ENCODE data around the gene MDM2. TPM values are rescaled to one million over a fixed set of nuclear protein-coding genes. Genes with fewer than 3 reads are reported as not detected.
"Not testable (repeated sequence)": the region's sequence is repeated elsewhere in the genome, so short reads cannot be mapped to it uniquely, and the experiment has no call there.

MDM2 gene
- total RNA-seq, 4 donors from 2014 or later: 39.5 to 84.1 (median 61.8) TPM

DNA sequence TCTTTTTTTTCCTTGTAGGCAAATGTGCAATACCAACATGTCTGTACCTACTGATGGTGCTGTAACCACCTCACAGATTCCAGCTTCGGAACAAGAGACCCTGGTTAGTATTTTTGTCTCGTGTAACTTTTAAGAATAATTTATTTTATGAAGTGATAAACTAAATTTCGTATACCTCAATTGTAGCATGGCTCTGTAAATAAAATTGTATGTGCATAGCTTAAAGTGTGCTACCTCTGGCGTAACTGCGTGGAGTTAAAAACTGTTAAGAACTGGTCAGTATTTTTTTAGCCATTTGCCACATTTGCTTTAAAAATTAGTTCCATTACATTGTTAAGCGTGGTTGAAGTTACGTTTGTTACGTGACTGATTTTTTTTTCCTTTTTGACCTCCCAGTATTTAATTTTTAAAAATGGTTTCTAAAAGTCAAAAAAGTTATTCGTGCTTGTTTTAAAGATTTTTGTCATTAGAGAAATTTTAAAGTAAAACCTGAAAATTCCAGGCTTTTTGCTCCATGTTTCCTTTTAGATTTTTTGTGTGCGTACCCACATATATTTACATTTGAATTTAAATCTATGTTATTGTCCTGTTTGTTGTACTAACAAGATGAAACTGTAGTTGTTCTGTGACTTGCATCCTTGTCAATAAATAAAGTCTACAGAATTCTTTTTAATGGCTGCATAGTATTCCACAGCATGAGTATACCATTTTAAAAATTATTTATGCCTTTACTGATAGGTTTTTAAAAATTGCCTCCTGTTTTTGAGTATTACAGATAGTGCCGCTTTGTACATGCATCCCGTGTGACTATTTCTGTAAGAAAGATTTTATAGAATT lies 1.4 kb downstream of the MDM2 start:
- peaks cover 36% of the 10 kb centered on the region for H3K4me1 ChIP-seq
- H3K9me3 ChIP-seq: no peaks in the 10 kb centered on the region
- 82% methylated on average over 12 of the region's 12 CpGs for WGBS
- H3K27ac ChIP-seq: peak overlapping the region; percentile 99
- TF ChIP-seq, protein P1, sequence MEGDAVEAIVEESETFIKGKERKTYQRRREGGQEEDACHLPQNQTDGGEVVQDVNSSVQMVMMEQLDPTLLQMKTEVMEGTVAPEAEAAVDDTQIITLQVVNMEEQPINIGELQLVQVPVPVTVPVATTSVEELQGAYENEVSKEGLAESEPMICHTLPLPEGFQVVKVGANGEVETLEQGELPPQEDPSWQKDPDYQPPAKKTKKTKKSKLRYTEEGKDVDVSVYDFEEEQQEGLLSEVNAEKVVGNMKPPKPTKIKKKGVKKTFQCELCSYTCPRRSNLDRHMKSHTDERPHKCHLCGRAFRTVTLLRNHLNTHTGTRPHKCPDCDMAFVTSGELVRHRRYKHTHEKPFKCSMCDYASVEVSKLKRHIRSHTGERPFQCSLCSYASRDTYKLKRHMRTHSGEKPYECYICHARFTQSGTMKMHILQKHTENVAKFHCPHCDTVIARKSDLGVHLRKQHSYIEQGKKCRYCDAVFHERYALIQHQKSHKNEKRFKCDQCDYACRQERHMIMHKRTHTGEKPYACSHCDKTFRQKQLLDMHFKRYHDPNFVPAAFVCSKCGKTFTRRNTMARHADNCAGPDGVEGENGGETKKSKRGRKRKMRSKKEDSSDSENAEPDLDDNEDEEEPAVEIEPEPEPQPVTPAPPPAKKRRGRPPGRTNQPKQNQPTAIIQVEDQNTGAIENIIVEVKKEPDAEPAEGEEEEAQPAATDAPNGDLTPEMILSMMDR (IDR thresholded peaks at IDR 0.05): no peak
- TF ChIP-seq POLR2A (IDR thresholded peaks at IDR 0.05) (no peak), POLR2AphosphoS5 (IDR thresholded peaks at IDR 0.05) (no peak), EP300 (IDR thresholded peaks at IDR 0.05) (no peak)
- H3K27me3 ChIP-seq: no peaks in the 10 kb centered on the region
- DNase-seq (ENCODE audit: low spot score in 2 of 2): no peak
- H3K4me3 ChIP-seq: peak overlapping the region; percentile 86
- H3K36me3 ChIP-seq: peaks cover 21% of the 10 kb centered on the region

DNA sequence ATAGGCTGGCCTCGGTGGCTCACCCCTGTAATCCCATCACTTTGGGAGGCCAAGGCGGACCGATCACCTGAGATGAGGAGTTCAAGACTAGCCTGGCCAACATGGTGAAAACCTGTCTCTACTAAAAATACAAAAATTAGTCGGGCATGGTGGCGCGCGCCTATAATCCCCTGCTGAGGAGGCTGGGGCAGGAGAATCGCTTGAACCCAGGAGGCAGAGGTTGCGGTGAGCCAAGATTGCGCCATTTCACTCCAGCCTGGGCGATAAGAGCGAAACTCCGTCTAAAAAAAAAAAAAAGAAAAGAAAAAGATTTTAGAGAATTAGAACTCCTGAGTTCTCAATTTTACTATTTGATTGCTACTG lies 2.0 kb downstream of the MDM2 start:
- H3K36me3 ChIP-seq: peaks cover 27% of the 10 kb centered on the region
- not testable (repeated sequence) for H3K4me3 ChIP-seq; H3K27ac ChIP-seq; H3K27me3 ChIP-seq; DNase-seq (ENCODE audit: low spot score in 2 of 2); H3K9me3 ChIP-seq
- WGBS: 98% methylated on average over 13 of the region's 13 CpGs
- H3K4me1 ChIP-seq: peaks cover 36% of the 10 kb centered on the region

DNA sequence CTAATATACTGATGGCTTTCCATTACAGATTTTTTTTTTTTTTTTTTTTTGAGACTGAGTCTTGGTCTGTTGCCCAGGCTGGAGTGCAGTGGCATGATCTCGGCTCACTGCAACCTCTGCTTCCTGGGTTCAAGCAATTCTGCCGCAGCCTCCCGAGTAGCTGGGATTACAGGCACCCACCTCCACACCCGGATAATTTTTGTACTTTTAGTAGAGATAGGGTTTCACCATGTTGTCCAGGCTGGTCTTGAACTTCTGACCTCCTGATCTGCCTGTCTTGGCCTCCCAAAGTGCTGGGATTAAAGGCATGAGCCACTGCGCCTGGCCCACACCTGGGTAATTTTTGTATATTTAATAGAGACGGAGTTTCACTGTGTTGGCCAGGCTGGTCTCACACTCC lies 3.6 kb downstream of the MDM2 start:
- WGBS: 80% methylated on average over 6 of the region's 6 CpGs

DNA sequence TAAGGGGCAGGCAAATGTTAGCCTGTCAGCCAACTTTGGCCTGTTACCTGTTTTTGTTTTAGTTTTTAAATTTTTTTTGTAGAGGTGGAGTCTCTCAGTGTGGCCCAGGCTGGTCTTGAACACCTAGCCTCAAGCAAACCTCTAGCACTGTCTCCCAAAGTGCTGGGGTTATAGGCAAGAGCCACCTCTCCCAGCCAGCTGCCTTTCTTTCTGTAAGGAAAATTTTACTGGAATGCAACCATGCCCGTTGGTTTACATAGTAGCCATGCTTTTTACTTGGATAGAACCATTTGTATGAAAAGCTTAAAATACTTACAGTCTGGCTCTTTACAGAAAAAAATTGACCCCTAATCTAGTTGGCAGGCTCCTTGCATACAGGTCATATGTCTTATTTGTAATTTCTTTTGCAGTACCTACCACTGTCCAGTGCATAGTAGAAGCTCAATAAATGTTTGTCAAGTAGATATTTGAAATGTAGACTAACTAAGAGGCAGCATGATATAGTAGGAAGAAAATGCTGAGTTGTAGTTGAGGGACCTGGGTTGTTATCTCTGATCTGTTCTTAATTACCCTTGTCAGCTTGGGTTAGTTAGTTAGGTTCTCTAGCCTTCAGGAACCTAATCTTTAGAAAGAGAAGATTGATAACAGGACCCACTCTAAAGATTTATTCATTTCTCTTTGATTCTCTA lies 4.7 kb downstream of the MDM2 start:
- Histone ChIP-seq H3K27ac (no peak overlapping the region), H3K9me3 (no peaks in the 10 kb centered on the region), H3K4me1 (peaks cover 36% of the 10 kb centered on the region), H3K36me3 (peaks cover 49% of the 10 kb centered on the region), H3K27me3 (no peaks in the 10 kb centered on the region), H3K4me3 (no peak overlapping the region)
- TF ChIP-seq, protein P1 (IDR thresholded peaks at IDR 0.05): no peak
- no peak for TF ChIP-seq POLR2A (IDR thresholded peaks at IDR 0.05)
- TF ChIP-seq EP300 (IDR thresholded peaks at IDR 0.05): no peak
- no peak for TF ChIP-seq POLR2AphosphoS5 (IDR thresholded peaks at IDR 0.05)
- 60% methylated on average over 1 of the region's 1 CpG for WGBS
- no peak for DNase-seq (ENCODE audit: low spot score in 2 of 2)

More for the DNA sequence above, 3.6 kb downstream of the MDM2 start:
- peaks cover 38% of the 10 kb centered on the region for H3K36me3 ChIP-seq
- not testable (repeated sequence) for H3K9me3 ChIP-seq; H3K27ac ChIP-seq; DNase-seq (ENCODE audit: low spot score in 2 of 2); H3K27me3 ChIP-seq; H3K4me3 ChIP-seq
- H3K4me1 ChIP-seq: peaks cover 43% of the 10 kb centered on the region

DNA sequence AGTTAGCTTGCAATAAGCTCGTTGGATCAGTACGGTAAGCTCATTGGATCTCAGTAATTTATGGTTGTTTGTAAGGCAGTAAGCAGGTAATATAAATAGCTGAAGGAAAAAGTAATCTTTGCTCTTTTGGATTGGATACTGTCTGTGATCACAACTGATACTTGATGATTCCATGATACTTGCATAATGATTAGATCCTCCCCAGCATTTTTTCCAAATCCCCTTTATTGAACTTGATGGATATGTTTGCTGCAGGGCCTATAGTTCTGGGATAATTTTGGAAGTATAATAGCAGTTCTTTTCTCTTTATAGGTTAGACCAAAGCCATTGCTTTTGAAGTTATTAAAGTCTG lies 5.2 kb downstream of the MDM2 start:
- Histone ChIP-seq H3K36me3 (peaks cover 53% of the 10 kb centered on the region), H3K9me3 (no peaks in the 10 kb centered on the region), H3K4me3 (no peak overlapping the region), H3K27ac (no peak overlapping the region), H3K27me3 (no peaks in the 10 kb centered on the region), H3K4me1 (peaks cover 36% of the 10 kb centered on the region)
- DNase-seq (ENCODE audit: low spot score in 2 of 2): no peak
- 47% methylated on average over 2 of the region's 2 CpGs for WGBS
- TF ChIP-seq, protein P1 (IDR thresholded peaks at IDR 0.05): no peak
- TF ChIP-seq POLR2A (IDR thresholded peaks at IDR 0.05) (no peak), POLR2AphosphoS5 (IDR thresholded peaks at IDR 0.05) (no peak), EP300 (IDR thresholded peaks at IDR 0.05) (no peak)

DNA sequence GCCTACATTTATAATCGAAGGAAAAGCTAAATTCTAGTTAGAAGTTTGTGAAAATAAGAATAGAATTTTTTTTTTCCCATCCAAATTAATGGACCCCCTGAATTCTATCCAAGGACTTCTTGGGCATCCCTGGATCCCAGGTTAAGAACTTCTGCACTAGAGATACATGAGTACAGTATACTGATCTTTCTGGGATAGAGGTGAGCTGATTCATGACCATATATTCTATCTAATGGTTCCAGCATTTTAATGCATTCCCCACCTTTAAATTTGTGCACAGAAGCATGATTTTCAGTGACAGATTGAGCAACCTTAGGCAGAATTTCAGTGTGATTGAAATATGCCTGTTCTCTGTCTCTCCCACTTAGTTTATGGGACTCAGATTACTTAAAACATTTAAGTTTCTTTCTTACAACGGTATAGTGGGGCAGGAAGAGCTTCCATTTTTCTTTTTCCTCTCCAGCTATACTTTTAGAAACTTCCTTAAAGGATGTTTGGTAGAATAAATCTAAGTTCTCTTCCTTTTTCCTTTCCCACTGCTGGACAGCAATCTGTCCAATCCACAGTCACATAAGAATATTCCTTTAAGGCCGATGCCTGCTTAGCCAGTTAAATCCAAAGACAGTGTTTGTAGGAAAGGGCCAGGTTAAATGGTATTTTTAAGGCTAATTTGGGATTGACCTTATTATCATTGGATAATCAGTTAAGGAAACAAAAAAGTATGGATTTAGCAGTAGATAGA lies 6.7 kb downstream of the MDM2 start:
- H3K4me3 ChIP-seq: no peak overlapping the region
- no peaks in the 10 kb centered on the region for H3K9me3 ChIP-seq
- WGBS: 85% methylated on average over 3 of the region's 3 CpGs
- peaks cover 29% of the 10 kb centered on the region for H3K4me1 ChIP-seq
- peaks cover 64% of the 10 kb centered on the region for H3K36me3 ChIP-seq
- TF ChIP-seq POLR2A (IDR thresholded peaks at IDR 0.05) (no peak), POLR2AphosphoS5 (IDR thresholded peaks at IDR 0.05) (no peak), EP300 (IDR thresholded peaks at IDR 0.05) (no peak)
- TF ChIP-seq, protein P1 (IDR thresholded peaks at IDR 0.05): no peak
- H3K27me3 ChIP-seq: no peaks in the 10 kb centered on the region
- DNase-seq (ENCODE audit: low spot score in 2 of 2): no peak
- H3K27ac ChIP-seq: no peak overlapping the region
